Inferior parietal cortex (tissue), 1 donor: ENCODE measurements around the gene HTT.
A peak's percentile ranks its signal among the peaks of the same experiment; 100 is the strongest.
"Not testable (repeated sequence)": the region's sequence is repeated elsewhere in the genome, so short reads cannot be mapped to it uniquely, and the experiment has no call there.

ENCODE experiments used
- DNase-seq: peaks from one replicate; pipeline ENCODE4 v3.0.0-alpha.2; 2016; ENCODE audit errors: extremely low spot score

The HTT gene

GRCh38 chr4:3082925-3083515 lies 8.5 kb downstream of the HTT start:
- DNase-seq: no peak

GRCh38 chr4:3083732-3084131 lies 9.3 kb downstream of the HTT start:
- DNase-seq: no peak

GRCh38 chr4:3085948-3086670 lies 11.6 kb downstream of the HTT start:
- DNase-seq: no peak

GRCh38 chr4:3087115-3087797 lies 12.8 kb downstream of the HTT start:
- no peak for DNase-seq

GRCh38 chr4:3091464-3091863 lies 17.0 kb downstream of the HTT start:
- DNase-seq: no peak

- not testable (repeated sequence) for DNase-seq
Observed at GRCh38 chr4:3094701-3095100, 20.2 kb downstream of the HTT start.

- no peak for DNase-seq
Observed at GRCh38 chr4:3096202-3096601, 21.7 kb downstream of the HTT start.

- no peak for DNase-seq
Observed at GRCh38 chr4:3098346-3098745, 23.9 kb downstream of the HTT start.

- DNase-seq: peak; percentile 87
Observed at GRCh38 chr4:3106339-3107186, 32.1 kb downstream of the HTT start.

- no peak for DNase-seq
Observed at GRCh38 chr4:3107271-3107670, 32.8 kb downstream of the HTT start.

GRCh38 chr4:3107691-3108121 lies 33.2 kb downstream of the HTT start:
- DNase-seq: no peak

- no peak for DNase-seq
Observed at GRCh38 chr4:3108211-3108610, 33.7 kb downstream of the HTT start.

GRCh38 chr4:3111461-3111860 lies 37.0 kb downstream of the HTT start:
- DNase-seq: no peak

GRCh38 chr4:3112201-3112600 lies 37.7 kb downstream of the HTT start:
- no peak for DNase-seq

- no peak for DNase-seq
Observed at GRCh38 chr4:3112609-3113469, 38.4 kb downstream of the HTT start.

GRCh38 chr4:3114377-3114776 lies 39.9 kb downstream of the HTT start:
- no peak for DNase-seq

GRCh38 chr4:3115637-3116270 lies 41.3 kb downstream of the HTT start:
- DNase-seq: no peak

- no peak for DNase-seq
Observed at GRCh38 chr4:3116955-3117354, 42.5 kb downstream of the HTT start.

GRCh38 chr4:3118312-3118711 lies 43.8 kb downstream of the HTT start:
- DNase-seq: no peak

GRCh38 chr4:3119464-3119863 lies 45.0 kb downstream of the HTT start:
- no peak for DNase-seq

- no peak for DNase-seq
Observed at GRCh38 chr4:3121110-3121509, 46.6 kb downstream of the HTT start.
